Stomach (tissue), 9 donors: ENCODE data around the gene B3GAT1. TPM values are rescaled to one million over a fixed set of nuclear protein-coding genes. Genes with fewer than 3 reads are reported as not detected.

Experiments
- DNase-seq, 2 donors: peaks; one replicate each; pipeline versions ENCODE4 v3.0.0 to v3.0.0-alpha.2; 2013 to 2019
- H3K27ac ChIP-seq, 5 donors: fragments of 200-600 bp in 4 of 5; sonication (generic) in 4 of 5; one replicate each; pipeline ENCODE4 v1.5.1; 2013 to 2019; ENCODE audit warnings: mild to moderate bottlenecking in 1 of 5, moderate library complexity in 1 of 5
- H3K27me3 ChIP-seq, 3 donors: fragments of 200-600 bp; sonication (generic); one replicate each; pipeline ENCODE4 v1.5.1; 2017 to 2019; ENCODE audit warnings: mixed run types in 1 of 3
- H3K36me3 ChIP-seq, 4 donors: fragments of 200-600 bp; sonication (generic); 1 replicate in 3 of 4; 2 replicates in 1 of 4; pipeline ENCODE4 v1.5.1; 2016 to 2019
- H3K4me1 ChIP-seq, 4 donors: fragments of 200-600 bp; sonication (generic); one replicate each; pipeline ENCODE4 v1.5.1; 2016 to 2019
- H3K4me3 ChIP-seq, 4 donors: fragments of 200-600 bp; sonication (generic) in 3 of 4; one replicate each; pipeline ENCODE4 v1.5.1; 2016 to 2019; ENCODE audit warnings: mild to moderate bottlenecking in 1 of 4
- H3K9me3 ChIP-seq, 4 donors: fragments of 200-600 bp; sonication (generic); one replicate each; pipeline ENCODE4 v1.5.1; 2016 to 2019
- EP300 ChIP-seq: sonication (generic); formaldehyde crosslinking; IDR thresholded peaks from one replicate; pipeline ENCODE4 v1.6.1; 2017; ENCODE audit warnings: antibody characterized with exemption
- POLR2A ChIP-seq, 4 donors: fragments of 450-650 bp; IDR thresholded peaks; one replicate each; pipeline ENCODE4 v1.6.1; 2016; ENCODE audit warnings: antibody characterized with exemption in 4 of 4, control low read depth in 2 of 4, mild to moderate bottlenecking in 1 of 4, moderate library complexity in 1 of 4
- POLR2AphosphoS5 ChIP-seq, 3 donors: sonication (generic); formaldehyde crosslinking; IDR thresholded peaks; one replicate each; pipeline ENCODE4 v1.6.1; 2016; ENCODE audit warnings: antibody characterized with exemption in 3 of 3
- WGBS, 5 donors: extraction: QIAGEN DNeasy Blood & Tissue Kit in 3 of 5; methylation state at CpG; one replicate each; pipeline versions ENCODE4 v1.1.5 to v1.1.7; 2013 to 2018; 5-methylcytosine and 5-hydroxymethylcytosine counted together
- intact Hi-C: fragments of 100-400 bp; cut with DNase I; formaldehyde crosslinking; loops from one replicate; pipeline ENCODE4 v1.15.1; 2023; ENCODE audit warnings: low total_unique reads
- polyA plus RNA-seq, 3 donors: library from polyadenylated mRNA; stranded (reverse); fragments of 200-250 nt; gene quantifications; one replicate each; pipeline ENCODE4 v1.2.3, GENCODE V29; 2013
- total RNA-seq, 5 donors: library from RNA; depleted of rRNA; stranded (reverse); fragments of >200 nt; gene quantifications; one replicate each; pipeline versions ENCODE4 v1.1.0 to v1.2.3, GENCODE V29; 2014 to 2016
- TF ChIP-seq, protein P1 (sequence below), 7 experiments: fragments of 450-650 bp in 4 of 7; fragments of 200-600 bp in 3 of 7; sonication (generic) in 3 of 7; IDR thresholded peaks; one replicate each; pipeline ENCODE4 v1.5.1; 2016 to 2019; ENCODE audit warnings: antibody characterized with exemption in 7 of 7, control low read depth in 2 of 7, mild to moderate bottlenecking in 1 of 7
- donor health status: healthy with polysubstance abuse.
- donor health status: Bipolar disorder and iron deficiency.
- donor health status: healthy.

Gene B3GAT1
- total and polyA plus RNA-seq, 8 donors, result 5.3 to 34.4 (median 18.7) TPM; not detected in 2

DNA sequence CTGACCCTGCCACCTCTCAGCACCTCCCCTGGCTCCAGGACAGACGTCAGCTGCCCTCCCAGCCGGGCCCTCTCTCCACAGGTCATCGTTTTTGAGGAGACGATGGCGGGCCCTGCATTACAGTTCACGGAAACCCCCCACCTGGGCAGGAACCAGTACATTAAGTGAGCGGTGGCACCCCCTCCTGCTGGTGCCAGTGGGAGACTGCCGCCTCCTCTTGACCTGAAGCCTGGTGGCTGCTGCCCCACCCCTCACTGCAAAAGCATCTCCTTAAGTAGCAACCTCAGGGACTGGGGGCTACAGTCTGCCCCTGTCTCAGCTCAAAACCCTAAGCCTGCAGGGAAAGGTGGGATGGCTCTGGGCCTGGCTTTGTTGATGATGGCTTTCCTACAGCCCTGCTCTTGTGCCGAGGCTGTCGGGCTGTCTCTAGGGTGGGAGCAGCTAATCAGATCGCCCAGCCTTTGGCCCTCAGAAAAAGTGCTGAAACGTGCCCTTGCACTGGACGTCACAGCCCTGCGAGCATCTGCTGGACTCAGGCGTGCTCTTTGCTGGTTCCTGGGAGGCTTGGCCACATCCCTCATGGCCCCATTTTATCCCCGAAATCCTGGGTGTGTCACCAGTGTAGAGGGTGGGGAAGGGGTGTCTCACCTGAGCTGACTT, 37.0 kb downstream of the B3GAT1 start:
- no peak overlapping the region for H3K27ac ChIP-seq
- TF ChIP-seq POLR2A (IDR thresholded peaks at IDR 0.05), result no peak
- TF ChIP-seq, protein P1, sequence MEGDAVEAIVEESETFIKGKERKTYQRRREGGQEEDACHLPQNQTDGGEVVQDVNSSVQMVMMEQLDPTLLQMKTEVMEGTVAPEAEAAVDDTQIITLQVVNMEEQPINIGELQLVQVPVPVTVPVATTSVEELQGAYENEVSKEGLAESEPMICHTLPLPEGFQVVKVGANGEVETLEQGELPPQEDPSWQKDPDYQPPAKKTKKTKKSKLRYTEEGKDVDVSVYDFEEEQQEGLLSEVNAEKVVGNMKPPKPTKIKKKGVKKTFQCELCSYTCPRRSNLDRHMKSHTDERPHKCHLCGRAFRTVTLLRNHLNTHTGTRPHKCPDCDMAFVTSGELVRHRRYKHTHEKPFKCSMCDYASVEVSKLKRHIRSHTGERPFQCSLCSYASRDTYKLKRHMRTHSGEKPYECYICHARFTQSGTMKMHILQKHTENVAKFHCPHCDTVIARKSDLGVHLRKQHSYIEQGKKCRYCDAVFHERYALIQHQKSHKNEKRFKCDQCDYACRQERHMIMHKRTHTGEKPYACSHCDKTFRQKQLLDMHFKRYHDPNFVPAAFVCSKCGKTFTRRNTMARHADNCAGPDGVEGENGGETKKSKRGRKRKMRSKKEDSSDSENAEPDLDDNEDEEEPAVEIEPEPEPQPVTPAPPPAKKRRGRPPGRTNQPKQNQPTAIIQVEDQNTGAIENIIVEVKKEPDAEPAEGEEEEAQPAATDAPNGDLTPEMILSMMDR (IDR thresholded peaks at IDR 0.05), result no peak
- no peak for TF ChIP-seq EP300
- TF ChIP-seq POLR2AphosphoS5 (IDR thresholded peaks at IDR 0.05), result no peak
- no peaks in the 10 kb centered on the region for H3K27me3 ChIP-seq
- no peaks in the 10 kb centered on the region for H3K9me3 ChIP-seq
- H3K4me1 ChIP-seq, result no peaks in the 10 kb centered on the region
- 82 to 91% (median 88%) methylated on average over 11 to 16 of the region's 16 CpGs for WGBS, 5 donors
- H3K36me3 ChIP-seq, result no peaks in the 10 kb centered on the region
- intact Hi-C loops, result no loop called here
- H3K4me3 ChIP-seq, result no peak overlapping the region
- DNase-seq, result no peak

DNA sequence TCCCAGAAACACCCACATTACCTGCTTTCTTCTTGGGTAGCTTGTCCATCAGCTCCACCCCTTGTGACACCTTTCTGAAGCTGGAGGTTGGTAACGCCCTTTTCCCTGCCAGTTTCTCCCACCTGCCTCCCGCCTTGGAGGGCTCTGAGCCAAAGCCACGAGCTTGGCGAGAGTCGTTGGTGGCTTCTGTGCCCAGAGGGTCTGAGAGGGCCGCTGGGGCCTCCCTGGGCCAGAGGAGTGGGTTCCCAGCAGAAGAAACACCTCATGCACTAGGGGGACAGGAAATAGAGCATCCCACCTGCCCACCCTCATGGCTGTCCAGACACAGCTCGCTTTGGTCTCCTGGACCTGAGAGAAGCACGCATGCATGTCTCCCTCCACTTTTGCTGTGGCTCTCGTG, 37.9 kb downstream of the B3GAT1 start:
- WGBS, 5 donors, result 62 to 85% (median 75%) methylated on average over 9 of the region's 9 CpGs
- no peaks in the 10 kb centered on the region for H3K36me3 ChIP-seq
- H3K27me3 ChIP-seq, result no peaks in the 10 kb centered on the region
- H3K4me1 ChIP-seq, result no peaks in the 10 kb centered on the region
- TF ChIP-seq POLR2A (IDR thresholded peaks at IDR 0.05) (no peak), EP300 (no peak), POLR2AphosphoS5 (IDR thresholded peaks at IDR 0.05) (no peak)
- TF ChIP-seq, protein P1 (IDR thresholded peaks at IDR 0.05), result no peak
- no peaks in the 10 kb centered on the region for H3K9me3 ChIP-seq
- DNase-seq, result no peak
- intact Hi-C loops, result no loop called here
- H3K4me3 ChIP-seq, result no peak overlapping the region
- H3K27ac ChIP-seq, result no peak overlapping the region

DNA sequence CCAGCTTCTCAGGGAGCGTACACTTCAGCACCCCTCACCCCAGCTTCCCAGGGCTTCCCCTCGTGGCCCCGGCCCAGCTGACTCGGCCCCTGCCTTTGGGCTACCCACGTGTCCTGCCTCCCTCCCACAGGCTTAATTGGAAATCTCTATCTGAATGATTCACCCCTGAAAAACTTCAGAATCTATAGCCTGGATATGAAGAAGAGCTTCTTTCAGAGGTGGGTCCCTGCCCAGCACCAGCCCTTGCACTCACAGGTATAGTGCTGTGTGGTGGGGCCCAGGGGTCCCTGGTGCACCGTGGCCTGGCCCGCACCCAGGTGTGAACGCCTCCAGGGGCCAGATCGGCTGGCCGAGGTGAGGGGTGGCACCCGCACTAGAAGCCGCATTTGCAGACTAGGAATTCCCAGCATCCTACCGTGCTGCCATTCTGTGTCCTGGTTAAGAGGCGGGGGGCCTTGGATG, 38.4 kb downstream of the B3GAT1 start:
- intact Hi-C loops, result no loop called here
- Histone ChIP-seq H3K9me3 (no peaks in the 10 kb centered on the region), H3K4me3 (no peak overlapping the region), H3K27ac (no peak overlapping the region), H3K27me3 (no peaks in the 10 kb centered on the region), H3K4me1 (no peaks in the 10 kb centered on the region), H3K36me3 (no peaks in the 10 kb centered on the region)
- 86 to 91% (median 89%) methylated on average over 14 of the region's 14 CpGs for WGBS, 5 donors
- TF ChIP-seq POLR2AphosphoS5 (IDR thresholded peaks at IDR 0.05) (no peak), EP300 (no peak), POLR2A (IDR thresholded peaks at IDR 0.05) (no peak)
- TF ChIP-seq, protein P1 (IDR thresholded peaks at IDR 0.05), result no peak
- no peak for DNase-seq

DNA sequence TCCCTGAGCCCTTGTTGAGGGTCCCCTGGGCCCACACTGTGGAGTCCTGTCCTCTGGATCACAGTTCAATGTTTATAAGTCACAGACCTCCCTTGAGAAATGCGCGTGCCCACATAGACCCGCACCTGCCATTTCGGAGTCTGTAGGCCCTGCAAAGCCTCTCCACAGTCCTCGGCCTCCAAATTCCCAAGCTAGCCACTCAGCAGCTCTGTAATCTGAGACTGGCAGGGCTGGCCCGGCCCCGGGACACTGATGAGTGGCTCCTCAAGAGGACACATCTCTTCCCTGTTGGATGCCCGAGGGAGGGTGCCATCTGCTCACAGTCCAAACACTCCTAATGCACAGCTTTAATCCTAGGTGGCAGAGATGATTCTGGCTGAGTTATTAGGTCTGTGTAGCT, 39.1 kb downstream of the B3GAT1 start:
- 77 to 90% (median 85%) methylated on average over 5 to 8 of the region's 8 CpGs for WGBS, 5 donors
- Histone ChIP-seq H3K4me1 (no peaks in the 10 kb centered on the region), H3K36me3 (no peaks in the 10 kb centered on the region), H3K27ac (no peak overlapping the region), H3K27me3 (no peaks in the 10 kb centered on the region), H3K4me3 (no peak overlapping the region), H3K9me3 (no peaks in the 10 kb centered on the region)
- no peak for DNase-seq
- TF ChIP-seq POLR2A (IDR thresholded peaks at IDR 0.05) (no peak), EP300 (no peak), POLR2AphosphoS5 (IDR thresholded peaks at IDR 0.05) (no peak)
- TF ChIP-seq, protein P1 (IDR thresholded peaks at IDR 0.05), result no peak
- intact Hi-C loops, result no loop called here
